ENCODE measurements around the gene BMP2K.

Gene BMP2K

GRCh38 chr4:78923464-78924312 lies 147.5 kb downstream of the BMP2K start:
- in situ Hi-C loops (cut with MboI; ENCODE audit: low sequenced_read_pairs) = no loop called here

- in situ Hi-C loops (cut with MboI; ENCODE audit: low sequenced_read_pairs) = loop anchor here (25.0 kb wide), 1 partner anchor 1285 kb away; no protein-coding TSS in a partner anchor
These were observed 150.7 kb downstream of the BMP2K start for GRCh38 chr4:78926826-78927225.

- in situ Hi-C loops (cut with MboI; ENCODE audit: low sequenced_read_pairs) = loop anchor here (25.0 kb wide), 1 partner anchor 1283 kb away; no protein-coding TSS in a partner anchor
These were observed 152.7 kb downstream of the BMP2K start for GRCh38 chr4:78928835-78929234.

- in situ Hi-C loops (cut with MboI; ENCODE audit: low sequenced_read_pairs) = loop anchor here (25.0 kb wide), 1 partner anchor 1282 kb away; no protein-coding TSS in a partner anchor
These were observed 154.0 kb downstream of the BMP2K start for GRCh38 chr4:78930016-78930629.

GRCh38 chr4:78936989-78937388 lies 160.8 kb downstream of the BMP2K start:
- in situ Hi-C loops (cut with MboI; ENCODE audit: low sequenced_read_pairs) = loop anchor here (25.0 kb wide), 1 partner anchor 1275 kb away; no protein-coding TSS in a partner anchor

- in situ Hi-C loops (cut with MboI; ENCODE audit: low sequenced_read_pairs) = loop anchor here (25.0 kb wide), 1 partner anchor 1274 kb away; no protein-coding TSS in a partner anchor
These were observed 161.7 kb downstream of the BMP2K start for GRCh38 chr4:78937837-78938236.

- in situ Hi-C loops (cut with MboI; ENCODE audit: low sequenced_read_pairs) = loop anchor here (25.0 kb wide), 1 partner anchor 1274 kb away; no protein-coding TSS in a partner anchor
These were observed 162.3 kb downstream of the BMP2K start for GRCh38 chr4:78938474-78938867.

- in situ Hi-C loops (cut with MboI; ENCODE audit: low sequenced_read_pairs) = loop anchor here (25.0 kb wide), 1 partner anchor 1273 kb away; no protein-coding TSS in a partner anchor
These were observed 162.9 kb downstream of the BMP2K start, which contains the start of gene PAQR3 for GRCh38 chr4:78938868-78939666. PAQR3 (minus strand) TSS chr4:78939438; CDS start chr4:78939224, 214 bp downstream.

GRCh38 chr4:78939667-78940008 lies 163.5 kb downstream of the BMP2K start:
- in situ Hi-C loops (cut with MboI; ENCODE audit: low sequenced_read_pairs) = loop anchor here (25.0 kb wide), 1 partner anchor 1273 kb away; no protein-coding TSS in a partner anchor

GRCh38 chr4:78940752-78941151 lies 164.6 kb downstream of the BMP2K start:
- in situ Hi-C loops (cut with MboI; ENCODE audit: low sequenced_read_pairs) = loop anchor here (25.0 kb wide), 1 partner anchor 1272 kb away; no protein-coding TSS in a partner anchor

- in situ Hi-C loops (cut with MboI; ENCODE audit: low sequenced_read_pairs) = loop anchor here (25.0 kb wide), 1 partner anchor 1268 kb away; no protein-coding TSS in a partner anchor
These were observed 168.2 kb downstream of the BMP2K start for GRCh38 chr4:78944381-78944780.

- in situ Hi-C loops (cut with MboI; ENCODE audit: low sequenced_read_pairs) = loop anchor here (25.0 kb wide), 1 partner anchor 1267 kb away; no protein-coding TSS in a partner anchor
These were observed 169.6 kb downstream of the BMP2K start for GRCh38 chr4:78945651-78946179.

- in situ Hi-C loops (cut with MboI; ENCODE audit: low sequenced_read_pairs) = loop anchor here (25.0 kb wide), 1 partner anchor 1263 kb away; no protein-coding TSS in a partner anchor
These were observed 173.6 kb downstream of the BMP2K start for GRCh38 chr4:78949735-78950134.

- in situ Hi-C loops (cut with MboI; ENCODE audit: low sequenced_read_pairs) = no loop called here
These were observed 175.8 kb downstream of the BMP2K start for GRCh38 chr4:78951862-78952472.

- in situ Hi-C loops (cut with MboI; ENCODE audit: low sequenced_read_pairs) = no loop called here
These were observed 177.1 kb downstream of the BMP2K start for GRCh38 chr4:78953231-78953630.

- in situ Hi-C loops (cut with MboI; ENCODE audit: low sequenced_read_pairs) = no loop called here
These were observed 177.9 kb downstream of the BMP2K start for GRCh38 chr4:78953769-78954666.

- in situ Hi-C loops (cut with MboI; ENCODE audit: low sequenced_read_pairs) = no loop called here
These were observed 180.8 kb downstream of the BMP2K start for GRCh38 chr4:78956975-78957374.

- in situ Hi-C loops (cut with MboI; ENCODE audit: low sequenced_read_pairs) = no loop called here
These were observed 184.8 kb downstream of the BMP2K start for GRCh38 chr4:78960926-78961325.

Measured in HL-60/S4 treated with retinoic acid at 250 ng/mL for 4 days and 3 days (cell line).